CD4-positive, alpha-beta memory T cell (primary cell): Measurements from ENCODE around the gene EVL. TPM values are rescaled to one million over a fixed set of nuclear protein-coding genes. Genes with fewer than 3 reads are reported as not detected.

Experiments
- CTCF ChIA-PET: fragments of 350-600 bp; sonication (Branson Sonifier 250); formaldehyde crosslinking; loops from one replicate; lab custom pipeline; 2021; ENCODE audit warnings: inconsistent platforms; ENCODE audit not compliant: partially characterized antibody; lab: Charles Lee
- POLR2A ChIA-PET: fragments of 350-600 bp; sonication (Branson Sonifier 250); formaldehyde crosslinking; loops from one replicate; lab custom pipeline; 2021; ENCODE audit not compliant: partially characterized antibody; lab: Charles Lee
- DNase-seq, 5 donors: peaks; one replicate each; pipeline versions ENCODE4 v3.0.0 to v3.0.0-alpha.2; 2020 to 2022; ENCODE audit warnings: mixed read lengths in 1 of 5
- H3K27ac ChIP-seq: one replicate; pipeline ENCODE4 v1.7.0; 2013; ENCODE audit warnings: low read depth, low read length
- H3K27me3 ChIP-seq: 2 replicates; pipeline ENCODE4 v1.7.0; 2013; ENCODE audit warnings: mild to moderate bottlenecking, low read length, moderate library complexity; ENCODE audit not compliant: insufficient read depth
- H3K36me3 ChIP-seq: 2 replicates; pipeline ENCODE4 v1.7.0; 2013; ENCODE audit warnings: mild to moderate bottlenecking, low read length, moderate library complexity; ENCODE audit not compliant: insufficient read depth
- H3K4me1 ChIP-seq: 2 replicates; pipeline ENCODE4 v1.7.0; 2013; ENCODE audit warnings: mild to moderate bottlenecking, low read length, moderate library complexity; ENCODE audit not compliant: insufficient read depth
- H3K4me3 ChIP-seq, 2 donors: one replicate each; pipeline ENCODE4 v1.7.0; 2013; ENCODE audit warnings: low read length in 2 of 2, mild to moderate bottlenecking in 1 of 2
- H3K9me3 ChIP-seq, 2 donors: one replicate each; pipeline ENCODE4 v1.7.0; 2013; ENCODE audit warnings: low read length in 2 of 2, control low read depth in 1 of 2; ENCODE audit not compliant: control insufficient read depth in 1 of 2
- H3K27ac Mint-ChIP-seq, 7 donors: one replicate each; pipeline ENCODE4 v1.8.0; 2020 to 2021; ENCODE audit warnings: mixed read lengths in 7 of 7, mild to moderate bottlenecking in 6 of 7, inconsistent platforms in 3 of 7, moderate library complexity in 3 of 7
- H3K27me3 Mint-ChIP-seq, 2 donors: one replicate each; pipeline ENCODE4 v1.8.0; 2020 to 2021; ENCODE audit warnings: mixed read lengths in 2 of 2
- H3K36me3 Mint-ChIP-seq, 2 donors: one replicate each; pipeline ENCODE4 v1.8.0; 2020 to 2021; ENCODE audit warnings: mixed read lengths in 2 of 2, inconsistent platforms in 1 of 2, mild to moderate bottlenecking in 1 of 2
- H3K4me1 Mint-ChIP-seq, 4 donors: one replicate each; pipeline ENCODE4 v1.8.0; 2020 to 2021; ENCODE audit warnings: mixed read lengths in 4 of 4, mild to moderate bottlenecking in 1 of 4
- H3K4me3 Mint-ChIP-seq, 8 donors: one replicate each; pipeline ENCODE4 v1.8.0; 2020 to 2021; ENCODE audit warnings: mixed read lengths in 8 of 8, mild to moderate bottlenecking in 7 of 8, moderate library complexity in 6 of 8, inconsistent platforms in 3 of 8
- H3K9me3 Mint-ChIP-seq, 8 donors: one replicate each; pipeline ENCODE4 v1.8.0; 2020 to 2021; ENCODE audit warnings: mixed read lengths in 8 of 8, mild to moderate bottlenecking in 5 of 8, inconsistent platforms in 3 of 8, moderate library complexity in 1 of 8
- intact Hi-C: fragments of 100-400 bp; cut with micrococcal nuclease; formaldehyde crosslinking; loops from one replicate; pipeline ENCODE4 v1.15.1; 2023
- polyA plus RNA-seq, 2 donors: library from polyadenylated mRNA; unstranded; fragments of 300-500 nt; fragmentation: Illumina TruSeq; gene quantifications; one replicate each; pipeline ENCODE4 v1.2.3, GENCODE V29; 2021
- total RNA-seq, 2 experiments: library from RNA; stranded (reverse); gene quantifications; one replicate each; pipeline ENCODE4 v1.2.3, GENCODE V29; 2021

The EVL gene
- total and polyA plus RNA-seq, 4 experiments from 2014 or later, result 81.8 to 1,352 (median 717) TPM

GRCh38 chr14:100108042-100108825 is 43.0 kb downstream of the EVL start:
- intact Hi-C loops, result loop anchor here (1.0 kb wide), 5 partner anchors 32 to 126 kb away; no protein-coding TSS in a partner anchor
- H3K27me3 Mint-ChIP-seq, result no peaks in the 10 kb centered on the region
- Histone ChIP-seq H3K27ac (peak overlapping the region; percentile 67), H3K4me1 (peaks cover 75% of the 10 kb centered on the region), H3K27me3 (no peaks in the 10 kb centered on the region), H3K9me3 (no peaks in the 10 kb centered on the region), H3K4me3 (no peak overlapping the region), H3K36me3 (peaks cover 82% of the 10 kb centered on the region)
- no peaks in the 10 kb centered on the region for H3K9me3 Mint-ChIP-seq
- ChIA-PET CTCF (interaction anchor here (0.7 to 49.4 kb wide), 20 partner anchors 9 to 126 kb away, joined by 3 to 1350 read pairs (median 6); partner anchors contain the start of gene EVL), POLR2A (interaction anchor here (1.2 to 34.5 kb wide), 12 partner anchors 8 to 133 kb away, joined by 3 to 941 read pairs (median 4); partner anchors contain the start of gene EVL)
- H3K4me3 Mint-ChIP-seq, result peak overlapping the region; percentile 24 to 79 (median 60)
- H3K4me1 Mint-ChIP-seq, result peaks cover 64 to 83% (median 71%) of the 10 kb centered on the region in 4 donors
- DNase-seq, result peak; percentile 78 to 87 (median 83)
- peak overlapping the region; percentile 95 to 98 (median 96) for H3K27ac Mint-ChIP-seq
- H3K36me3 Mint-ChIP-seq, result peaks cover 60 to 90% of the 10 kb centered on the region in 2 donors

- Mint-ChIP-seq H3K27ac (peak overlapping the region; percentile 90 to 96 (median 96)), H3K4me1 (peaks cover 57 to 82% (median 67%) of the 10 kb centered on the region in 4 donors), H3K27me3 (no peaks in the 10 kb centered on the region), H3K4me3 (peak overlapping the region in 4 of 8 donors; percentile 4 to 79 (median 68)), H3K9me3 (no peaks in the 10 kb centered on the region), H3K36me3 (peaks cover 57 to 90% of the 10 kb centered on the region in 2 donors)
- Histone ChIP-seq H3K9me3 (no peaks in the 10 kb centered on the region), H3K4me3 (no peak overlapping the region), H3K27me3 (no peaks in the 10 kb centered on the region), H3K36me3 (peaks cover 83% of the 10 kb centered on the region), H3K4me1 (peaks cover 74% of the 10 kb centered on the region), H3K27ac (peak overlapping the region; percentile 67)
- POLR2A ChIA-PET, result interaction anchor here (0.9 to 34.5 kb wide), 12 partner anchors 8 to 127 kb away, joined by 3 to 941 read pairs (median 4); partner anchors contain the start of gene EVL
- DNase-seq, result no peak
- intact Hi-C loops, result loop anchor here (1.0 kb wide), 5 partner anchors 33 to 127 kb away; no protein-coding TSS in a partner anchor
- CTCF ChIA-PET, result interaction anchor here (1.4 to 49.4 kb wide), 13 partner anchors 8 to 126 kb away, joined by 3 to 1350 read pairs (median 8); partner anchors contain the start of gene EVL
These were observed 43.8 kb downstream of the EVL start for GRCh38 chr14:100108840-100109593.

GRCh38 chr14:100109594-100109955 is 44.4 kb downstream of the EVL start:
- H3K9me3 Mint-ChIP-seq, result no peaks in the 10 kb centered on the region
- H3K4me3 Mint-ChIP-seq, result peak overlapping the region in 1 of 8 donors; percentile 10
- Histone ChIP-seq H3K27ac (no peak overlapping the region), H3K36me3 (peaks cover 83% of the 10 kb centered on the region), H3K9me3 (no peaks in the 10 kb centered on the region), H3K27me3 (no peaks in the 10 kb centered on the region), H3K4me1 (peaks cover 68% of the 10 kb centered on the region), H3K4me3 (no peak overlapping the region)
- no peak for DNase-seq
- peak overlapping the region in 3 of 7 donors; percentile 37 to 96 (median 95) for H3K27ac Mint-ChIP-seq
- H3K4me1 Mint-ChIP-seq, result peaks cover 51 to 77% (median 62%) of the 10 kb centered on the region in 4 donors
- H3K36me3 Mint-ChIP-seq, result peaks cover 52 to 88% of the 10 kb centered on the region in 2 donors
- H3K27me3 Mint-ChIP-seq, result no peaks in the 10 kb centered on the region
- intact Hi-C loops, result no loop called here
- ChIA-PET CTCF (interaction anchor here (1.9 to 49.4 kb wide), 7 partner anchors 13 to 127 kb away, joined by 6 to 1350 read pairs (median 23); partner anchors contain the start of gene EVL), POLR2A (interaction anchor here (0.9 to 34.5 kb wide), 5 partner anchors 9 to 127 kb away, joined by 3 to 941 read pairs (median 5); partner anchors contain the start of gene EVL)

- POLR2A ChIA-PET, result interaction anchor here (0.9 to 34.5 kb wide), 5 partner anchors 8 to 82 kb away, joined by 3 to 941 read pairs (median 5); partner anchors contain the start of gene EVL
- CTCF ChIA-PET, result interaction anchor here (0.7 to 49.4 kb wide), 4 partner anchors 27 to 82 kb away, joined by 3 to 1350 read pairs (median 66); partner anchors contain the start of gene EVL
- Mint-ChIP-seq H3K9me3 (no peaks in the 10 kb centered on the region), H3K36me3 (peaks cover 55 to 88% of the 10 kb centered on the region in 2 donors), H3K4me1 (peaks cover 43 to 64% (median 51%) of the 10 kb centered on the region in 4 donors), H3K4me3 (no peak overlapping the region), H3K27ac (peak overlapping the region in 3 of 7 donors; percentile 22 to 95 (median 51)), H3K27me3 (no peaks in the 10 kb centered on the region)
- H3K9me3 ChIP-seq, result no peaks in the 10 kb centered on the region
- no peak for DNase-seq
- peaks cover 56% of the 10 kb centered on the region for H3K4me1 ChIP-seq
- peak overlapping the region; percentile 1 for H3K27ac ChIP-seq
- H3K27me3 ChIP-seq, result no peaks in the 10 kb centered on the region
- H3K4me3 ChIP-seq, result no peak overlapping the region
- peaks cover 86% of the 10 kb centered on the region for H3K36me3 ChIP-seq
- intact Hi-C loops, result no loop called here
These were observed 45.6 kb downstream of the EVL start for GRCh38 chr14:100110816-100111215.

GRCh38 chr14:100111931-100112704 is 46.9 kb downstream of the EVL start:
- no peaks in the 10 kb centered on the region for H3K27me3 Mint-ChIP-seq
- H3K27ac Mint-ChIP-seq, result peak overlapping the region; percentile 63 to 93 (median 86)
- peak overlapping the region in 1 of 8 donors; percentile 35 for H3K4me3 Mint-ChIP-seq
- no peaks in the 10 kb centered on the region for H3K9me3 ChIP-seq
- intact Hi-C loops, result no loop called here
- ChIA-PET CTCF (interaction anchor here (1.2 to 49.4 kb wide), 4 partner anchors 9 to 56 kb away, joined by 3 to 1350 read pairs (median 66); partner anchors contain the start of gene EVL), POLR2A (interaction anchor here (1.0 to 34.5 kb wide), 3 partner anchors 29 to 81 kb away, joined by 3 to 941 read pairs (median 410); partner anchors contain the start of gene EVL)
- H3K9me3 Mint-ChIP-seq, result no peaks in the 10 kb centered on the region
- peaks cover 43% of the 10 kb centered on the region for H3K4me1 ChIP-seq
- no peaks in the 10 kb centered on the region for H3K27me3 ChIP-seq
- H3K36me3 Mint-ChIP-seq, result peaks cover 54 to 86% of the 10 kb centered on the region in 2 donors
- no peak for DNase-seq
- H3K36me3 ChIP-seq, result peaks cover 89% of the 10 kb centered on the region
- H3K27ac ChIP-seq, result no peak overlapping the region
- no peak overlapping the region for H3K4me3 ChIP-seq
- H3K4me1 Mint-ChIP-seq, result peaks cover 33 to 56% (median 43%) of the 10 kb centered on the region in 4 donors
